Right lobe of liver (tissue), 4 donors: Measurements from ENCODE around the gene SRP68.

Source experiments
- POLR2A ChIP-seq: fragments of 450-650 bp; IDR thresholded peaks from one replicate; pipeline ENCODE4 v1.6.1; 2017; ENCODE audit warnings: antibody characterized with exemption, mild to moderate bottlenecking
- TF ChIP-seq, protein P1 (sequence below), 4 donors: fragments of 200-600 bp in 3 of 4; fragments of 450-650 bp in 1 of 4; IDR thresholded peaks; one replicate each; pipeline versions ENCODE4 v1.5.1 to v1.8.0; 2016 to 2022; ENCODE audit warnings: antibody characterized with exemption in 4 of 4, mild to moderate bottlenecking in 2 of 4
- donor health status: DM: no; HTN: no; CAD: no.
- donor health status: DM: no; HTN: no; CAD: no.
- donor health status: DM: no; HTN: yes; CAD: no.

DNA sequence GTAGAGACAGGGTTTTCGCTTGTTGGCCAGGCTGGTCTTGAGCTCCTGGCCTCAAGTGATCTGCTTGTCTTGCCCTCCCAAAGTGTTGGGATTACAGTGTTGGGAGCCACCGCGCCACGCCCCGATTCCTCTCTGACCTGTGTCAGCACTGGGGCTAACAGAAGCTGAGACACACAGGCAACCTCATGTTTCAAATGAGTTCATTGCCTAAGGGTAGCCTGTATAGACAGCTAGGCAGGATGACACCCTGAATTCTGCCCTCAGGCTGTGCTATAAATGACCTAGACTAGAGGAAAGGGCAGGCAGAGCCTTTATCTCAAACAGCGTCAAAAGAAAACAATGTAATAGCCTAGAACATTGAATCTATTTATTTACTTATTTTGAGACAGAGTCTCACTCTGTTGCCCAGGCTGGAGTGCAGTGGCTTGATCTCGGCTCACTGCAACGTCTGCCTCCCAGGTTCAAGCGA is 74.0 kb downstream of the SRP68 start:
- TF ChIP-seq, protein P1, sequence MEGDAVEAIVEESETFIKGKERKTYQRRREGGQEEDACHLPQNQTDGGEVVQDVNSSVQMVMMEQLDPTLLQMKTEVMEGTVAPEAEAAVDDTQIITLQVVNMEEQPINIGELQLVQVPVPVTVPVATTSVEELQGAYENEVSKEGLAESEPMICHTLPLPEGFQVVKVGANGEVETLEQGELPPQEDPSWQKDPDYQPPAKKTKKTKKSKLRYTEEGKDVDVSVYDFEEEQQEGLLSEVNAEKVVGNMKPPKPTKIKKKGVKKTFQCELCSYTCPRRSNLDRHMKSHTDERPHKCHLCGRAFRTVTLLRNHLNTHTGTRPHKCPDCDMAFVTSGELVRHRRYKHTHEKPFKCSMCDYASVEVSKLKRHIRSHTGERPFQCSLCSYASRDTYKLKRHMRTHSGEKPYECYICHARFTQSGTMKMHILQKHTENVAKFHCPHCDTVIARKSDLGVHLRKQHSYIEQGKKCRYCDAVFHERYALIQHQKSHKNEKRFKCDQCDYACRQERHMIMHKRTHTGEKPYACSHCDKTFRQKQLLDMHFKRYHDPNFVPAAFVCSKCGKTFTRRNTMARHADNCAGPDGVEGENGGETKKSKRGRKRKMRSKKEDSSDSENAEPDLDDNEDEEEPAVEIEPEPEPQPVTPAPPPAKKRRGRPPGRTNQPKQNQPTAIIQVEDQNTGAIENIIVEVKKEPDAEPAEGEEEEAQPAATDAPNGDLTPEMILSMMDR (IDR thresholded peaks at IDR 0.05) = no peak
- TF ChIP-seq POLR2A = peak; percentile 36
